GM19468 (cell line): ENCODE results near the gene FYTTD1.

Experiments used
- ATAC-seq: cut with Tn5 transposase; IDR thresholded peaks from one replicate; pipeline ENCODE4 v1.9.1; 2021; ENCODE audit warnings: mild to moderate bottlenecking, moderate library complexity, moderate number of reproducible peaks; ENCODE audit not compliant: unreplicated experiment; ENCODE audit errors: extremely low read depth

Gene FYTTD1

DNA sequence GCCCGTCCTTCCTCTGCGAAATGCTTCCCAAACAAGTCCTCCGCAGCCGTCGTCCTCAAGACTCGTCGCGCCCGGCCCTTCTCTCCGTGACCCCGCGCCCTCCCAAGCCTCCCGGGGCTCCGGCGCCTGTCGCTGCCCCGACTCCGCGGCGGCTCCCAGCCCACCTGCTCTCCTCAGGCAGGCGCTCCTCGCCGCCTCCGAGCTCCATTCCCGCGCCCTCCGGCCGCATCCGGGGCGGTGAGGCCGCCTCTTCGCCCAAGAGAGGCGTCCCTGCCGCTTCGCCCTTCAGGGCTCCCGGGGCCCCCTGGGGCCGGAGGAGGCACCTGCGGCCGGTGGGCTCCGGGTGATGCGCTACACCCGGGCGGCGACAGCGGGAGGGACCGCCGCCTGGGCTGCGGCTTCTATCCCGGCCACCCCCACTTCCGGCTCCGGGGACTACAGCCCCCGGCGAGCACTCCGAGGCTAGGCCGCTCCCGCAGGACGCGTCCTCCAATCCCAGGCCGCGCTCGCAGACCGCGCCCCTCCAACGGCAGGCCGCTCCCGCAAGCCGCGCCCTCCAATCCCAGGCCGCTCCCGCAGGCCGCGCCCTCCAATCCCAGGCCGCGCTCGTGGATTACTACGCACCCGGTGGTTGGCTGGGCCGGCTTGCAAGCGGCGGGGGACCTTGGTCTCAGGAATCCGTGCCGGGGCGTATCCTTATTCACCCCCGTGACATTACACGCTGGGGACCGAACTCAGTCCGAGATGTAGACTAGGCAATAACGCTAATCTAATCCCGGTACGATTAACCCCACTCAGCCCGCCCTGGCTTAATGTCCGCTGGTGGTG lies 13.0 kb upstream of the FYTTD1 start, which contains the start of gene RUBCN:
Gene RUBCN (minus strand): TSS at position 414 of the 828 bp plus-strand sequence. CDS start 185 bp downstream, at position 229.
- ATAC-seq: peak; percentile 71

DNA sequence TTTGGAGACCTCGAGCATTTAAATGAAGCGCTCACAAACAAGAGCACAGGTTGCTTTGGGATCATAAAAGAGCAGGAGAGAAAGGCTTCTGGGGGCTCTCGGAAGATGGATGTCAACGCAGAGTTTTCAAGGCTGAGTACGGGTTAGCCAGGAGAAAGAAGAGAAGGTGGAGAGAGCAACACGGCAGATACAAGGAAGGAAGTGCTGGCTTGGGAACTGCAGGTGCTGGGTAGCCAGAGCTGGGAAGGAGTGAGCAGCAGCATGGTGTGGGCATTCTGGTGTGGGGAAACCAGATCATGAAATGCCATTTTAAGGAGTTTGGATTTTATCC lies 12.4 kb upstream of the FYTTD1 start:
- no peak for ATAC-seq

DNA sequence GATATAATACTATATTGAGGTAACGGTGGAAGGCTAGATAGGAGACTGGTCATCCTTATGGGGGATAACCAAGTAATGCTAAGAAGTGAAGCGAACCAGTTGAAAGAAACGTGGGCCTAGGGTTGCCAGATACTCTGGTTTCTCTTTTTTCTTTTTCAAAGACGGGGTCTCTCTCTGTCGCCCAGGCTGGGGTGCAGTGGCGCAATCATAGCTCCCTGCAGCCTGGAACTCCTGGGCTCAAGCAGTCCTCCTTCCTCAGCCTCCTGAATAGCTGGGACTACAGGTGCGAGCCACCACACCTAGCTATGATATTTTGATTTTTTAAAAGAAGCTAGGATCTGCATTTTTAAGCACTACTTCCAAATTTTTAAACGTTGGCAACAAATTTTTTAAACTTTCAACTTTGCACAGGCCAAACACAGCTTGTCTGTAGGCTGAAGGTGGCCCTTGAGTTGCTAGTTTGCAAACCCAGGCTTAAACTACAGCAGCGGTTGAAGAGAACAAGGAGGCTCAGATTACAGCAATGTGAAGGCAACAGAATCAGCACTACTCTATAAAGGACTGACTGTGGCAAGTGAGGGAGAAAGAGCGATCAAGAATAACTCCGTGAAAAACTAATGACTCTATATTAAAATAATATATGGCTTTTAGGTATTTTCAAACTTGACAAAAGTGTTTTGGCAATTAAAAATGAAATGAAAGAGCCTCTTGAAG lies 11.8 kb upstream of the FYTTD1 start:
- ATAC-seq: no peak

DNA sequence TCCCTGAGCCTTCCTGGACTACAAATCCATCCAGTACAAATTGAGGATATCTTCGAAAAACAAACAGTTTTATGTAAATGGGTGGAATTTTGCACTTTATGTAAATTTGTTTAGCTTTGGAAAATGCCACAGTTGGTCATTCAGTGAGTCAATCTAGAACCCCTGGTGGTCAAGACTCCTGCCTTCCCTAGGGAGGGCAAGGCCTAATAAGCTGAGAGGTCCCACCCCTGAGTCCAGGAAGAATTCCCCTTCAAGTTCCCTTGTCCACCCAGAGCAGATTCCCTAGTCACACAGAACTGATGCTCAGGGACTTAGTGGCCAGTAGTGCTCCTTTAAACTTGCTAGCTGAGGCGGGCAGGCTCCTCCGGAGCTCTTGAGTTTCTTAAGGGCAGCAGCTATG lies 6.9 kb upstream of the FYTTD1 start:
- no peak for ATAC-seq

- no peak for ATAC-seq
Observed at GRCh38 chr3:197746209-197746608, 3.5 kb upstream of the FYTTD1 start.

GRCh38 chr3:197746801-197747237 lies 2.9 kb upstream of the FYTTD1 start:
- no peak for ATAC-seq

DNA sequence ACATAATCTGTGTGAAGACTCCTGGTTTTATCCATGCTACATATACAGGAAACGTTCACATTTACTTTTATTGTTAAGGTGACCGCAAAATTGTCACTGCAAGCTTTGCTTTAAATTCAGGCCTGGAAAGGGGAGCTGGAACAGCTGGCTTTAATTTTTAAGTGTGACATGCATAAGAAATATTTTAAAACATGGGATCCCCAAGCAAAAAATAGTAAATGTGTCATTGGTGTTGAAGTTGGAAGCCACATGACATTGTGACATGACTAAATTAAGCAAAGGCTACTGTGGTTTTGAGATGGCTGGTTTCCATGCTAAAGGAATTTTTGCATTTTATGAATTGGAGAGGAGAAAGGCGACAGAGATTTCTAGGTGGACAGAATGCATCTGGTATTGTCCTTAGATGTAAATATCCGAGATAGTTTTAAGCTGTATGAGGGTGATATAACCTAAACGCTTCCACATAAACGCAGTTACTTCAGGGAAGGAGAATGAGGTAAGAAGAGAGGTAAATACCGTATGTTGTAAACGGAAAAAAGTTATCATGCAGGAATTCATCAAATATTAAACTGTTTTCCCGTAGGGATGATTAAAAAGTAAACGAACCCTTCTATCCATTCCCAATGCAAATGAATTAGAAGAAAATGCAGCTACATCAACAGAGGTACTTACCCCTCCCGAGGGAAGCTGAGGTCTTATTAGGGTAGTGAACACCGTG lies 927 bp upstream of the FYTTD1 start:
- no peak for ATAC-seq

- no peak for ATAC-seq
Observed at GRCh38 chr3:197749315-197749600, 425 bp upstream of the FYTTD1 start.

DNA sequence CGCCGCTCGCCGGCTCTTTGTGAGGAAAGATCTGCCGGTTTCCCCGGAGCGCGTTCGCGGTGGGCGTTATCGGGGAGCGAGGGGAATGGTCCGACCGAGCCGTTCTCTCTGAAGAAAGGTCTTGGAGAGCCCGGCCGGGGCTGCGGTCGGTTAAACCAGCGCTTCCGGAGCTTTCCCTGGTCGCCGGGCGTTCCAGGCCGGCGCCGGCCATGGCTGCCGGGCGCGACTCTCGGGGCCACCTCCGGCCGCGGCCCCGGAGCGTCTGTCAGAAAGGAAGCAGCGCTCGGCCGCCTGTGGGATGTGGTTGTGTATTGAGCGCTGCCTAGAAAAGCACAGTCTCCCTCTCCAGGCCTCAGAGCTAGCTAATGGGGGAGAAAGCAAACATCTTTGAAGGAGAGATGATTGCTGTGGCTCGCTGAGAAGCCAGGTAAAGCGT lies 731 bp downstream of the FYTTD1 start:
- peak; percentile 36 for ATAC-seq

DNA sequence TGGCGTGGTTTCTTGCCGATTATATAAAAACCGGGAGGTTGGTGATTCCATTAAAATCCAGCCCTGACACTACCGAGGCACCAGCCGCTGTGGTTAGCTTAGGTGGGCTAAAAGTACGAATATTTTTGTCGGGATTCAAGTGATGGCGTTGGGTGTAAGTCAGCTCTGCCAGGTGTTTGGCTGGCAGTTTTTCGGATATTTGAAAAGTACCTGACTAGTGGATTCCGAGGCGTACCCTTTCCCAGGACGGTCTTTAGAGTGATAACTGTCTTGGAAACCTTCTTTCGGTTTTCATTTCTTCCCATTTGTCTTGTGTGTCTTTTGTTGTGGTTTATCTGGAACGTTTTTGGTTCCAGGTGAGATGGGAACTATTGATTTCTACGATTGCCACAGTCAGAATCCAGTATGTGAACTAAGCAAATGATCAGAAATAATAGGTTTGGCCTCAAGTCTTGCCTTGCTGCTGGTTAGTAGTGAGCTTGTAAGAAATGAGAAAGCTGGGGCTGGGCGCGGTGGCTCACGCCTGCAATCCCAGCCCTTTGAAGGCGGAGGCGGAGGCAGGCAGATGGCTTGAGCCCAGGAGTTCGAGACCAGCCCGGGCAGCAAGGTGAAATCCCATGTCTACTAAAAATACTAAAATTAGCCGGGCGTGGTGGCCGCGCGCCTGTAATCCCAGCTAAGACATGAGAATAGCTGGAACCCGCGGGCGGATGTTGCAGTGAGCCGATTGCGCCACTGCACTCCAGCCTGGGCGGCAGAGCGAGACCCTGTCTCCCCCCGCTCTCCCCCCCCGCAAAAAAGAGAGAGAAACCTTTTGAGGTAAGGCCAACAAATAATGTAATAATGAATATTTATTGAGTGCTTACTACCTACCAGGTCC lies 1.4 kb downstream of the FYTTD1 start:
- ATAC-seq: no peak

DNA sequence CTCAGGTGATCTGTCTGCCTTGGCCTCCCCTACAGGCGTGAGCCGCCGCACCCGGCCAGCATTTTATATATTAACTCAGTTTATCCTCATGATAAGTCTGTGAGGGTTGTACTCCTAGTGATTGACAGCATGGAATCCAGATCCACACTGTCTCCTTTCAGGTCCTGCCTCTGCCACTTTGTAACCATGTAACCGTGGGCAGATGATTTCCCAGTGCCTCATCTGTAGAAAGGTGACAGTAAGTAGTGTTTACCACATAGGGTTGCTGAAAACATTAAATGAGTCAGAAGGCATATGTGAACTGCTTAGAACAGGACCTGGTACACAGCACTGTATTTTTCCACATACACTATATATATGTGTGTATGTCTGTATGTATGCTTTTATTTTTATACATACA lies 2.4 kb downstream of the FYTTD1 start:
- ATAC-seq: no peak

DNA sequence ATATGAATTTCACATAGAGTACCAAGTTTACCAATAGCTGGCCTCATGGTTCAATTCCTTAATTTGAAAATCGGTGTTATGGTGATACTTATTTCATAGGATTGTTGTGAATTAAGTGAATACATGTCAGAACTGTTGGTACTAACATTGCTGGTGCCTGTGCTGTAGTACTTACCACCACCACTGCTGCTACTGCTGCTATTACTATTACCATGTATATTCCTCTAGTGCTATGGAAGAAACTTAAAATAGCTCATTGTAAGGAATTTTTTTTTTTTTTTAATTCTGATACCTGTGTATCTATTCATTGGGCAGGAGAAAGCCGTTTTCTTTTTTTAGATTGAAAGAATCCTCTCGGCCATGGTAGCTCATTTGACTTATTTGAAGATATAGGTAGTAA lies 3.6 kb downstream of the FYTTD1 start:
- no peak for ATAC-seq

DNA sequence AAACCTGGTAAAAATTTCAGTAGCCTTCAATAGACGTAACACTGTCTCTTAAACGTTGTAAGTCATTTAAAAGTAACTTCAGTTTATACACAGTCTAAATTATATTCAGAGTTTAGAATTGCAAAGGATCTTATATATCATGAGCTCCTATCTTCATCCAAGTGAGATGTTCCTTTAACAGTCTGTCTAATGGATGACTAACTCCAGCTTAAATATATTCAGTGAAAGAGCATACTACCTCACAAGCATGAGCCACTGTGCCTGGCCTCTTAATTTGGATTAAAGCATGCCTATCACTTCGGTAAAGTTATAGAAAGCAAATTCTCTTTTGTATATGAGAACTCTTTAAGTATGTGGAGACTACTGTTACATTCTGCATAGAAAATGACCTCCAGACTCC lies 7.0 kb downstream of the FYTTD1 start:
- no peak for ATAC-seq

- no peak for ATAC-seq
Observed at GRCh38 chr3:197758512-197758911, 8.8 kb downstream of the FYTTD1 start.

- ATAC-seq: no peak
Observed at GRCh38 chr3:197761784-197762183, 12.1 kb downstream of the FYTTD1 start.

GRCh38 chr3:197775317-197775716 lies 25.6 kb downstream of the FYTTD1 start:
- ATAC-seq: no peak

DNA sequence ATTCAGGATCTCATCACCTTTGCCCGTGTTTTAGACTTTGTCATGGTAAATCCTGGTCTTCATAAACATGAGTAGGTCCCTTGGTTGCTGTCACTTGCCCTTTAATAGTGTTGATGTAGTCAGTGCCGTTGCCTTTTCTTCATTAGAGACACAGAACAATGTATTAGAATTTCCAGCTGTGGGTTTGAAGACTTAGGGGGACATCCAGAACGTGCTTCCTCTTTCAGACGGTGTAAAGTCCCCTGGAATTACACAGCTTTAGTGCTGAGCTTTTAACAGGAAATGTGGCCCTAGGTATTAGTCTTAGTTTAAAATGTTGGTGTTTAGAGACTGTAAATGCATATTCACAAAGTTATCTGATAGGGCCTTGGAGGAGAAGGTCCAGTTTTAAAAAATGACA lies 32.5 kb downstream of the FYTTD1 start:
- ATAC-seq: no peak

DNA sequence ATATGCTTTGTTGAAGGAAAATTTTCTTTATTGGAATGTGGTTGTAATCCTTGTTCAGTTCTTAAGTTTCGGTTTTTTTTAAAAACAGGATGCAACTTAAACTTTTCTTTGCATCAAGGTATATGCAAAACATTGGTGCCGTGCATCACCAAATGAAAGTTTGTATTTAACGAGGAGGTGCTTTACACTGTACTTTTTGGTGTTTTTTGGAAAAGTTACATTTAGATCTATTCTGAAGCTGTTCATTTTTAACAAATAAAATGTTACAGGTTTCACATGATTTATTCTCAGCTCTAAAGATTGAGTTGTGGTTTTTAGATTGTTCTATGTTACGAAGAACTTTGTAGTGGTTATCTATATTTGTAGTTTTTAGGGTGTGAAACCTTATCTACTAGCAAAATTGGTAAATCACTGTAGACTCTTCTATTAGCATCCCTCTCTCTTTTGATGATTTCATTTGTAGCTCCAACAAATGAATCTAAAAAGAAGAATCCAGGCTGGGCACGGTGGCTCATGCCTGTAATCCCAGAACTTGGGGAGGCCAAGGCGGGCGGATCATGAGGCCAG lies 34.4 kb downstream of the FYTTD1 start:
- no peak for ATAC-seq

GRCh38 chr3:197787412-197787811 lies 37.7 kb downstream of the FYTTD1 start:
- no peak for ATAC-seq

- ATAC-seq: no peak
Observed at GRCh38 chr3:197789309-197789708, 39.6 kb downstream of the FYTTD1 start.
